LHCN-M2 (cell line): ENCODE results near the gene ATF7. TPM values are rescaled to one million over a fixed set of nuclear protein-coding genes. Genes with fewer than 3 reads are reported as not detected.
"Not testable (repeated sequence)": the region's sequence is repeated elsewhere in the genome, so short reads cannot be mapped to it uniquely, and the experiment has no call there.

Experiments used
- DNase-seq: peaks from one replicate; pipeline ENCODE4 v3.0.0-alpha.2; 2012; ENCODE audit warnings: low read depth
- total RNA-seq: library from RNA; depleted of rRNA; stranded (reverse); fragments of >200 nt; gene quantifications from 2 replicates; pipeline ENCODE4 v1.2.3, GENCODE V29; 2014

Gene ATF7
- total RNA-seq, 1 experiment from 2014 or later, result 14.2 TPM

- DNase-seq, result no peak
Measured at GRCh38 chr12:53567961-53568808, 58.0 kb downstream of the ATF7 start.

- not testable (repeated sequence) for DNase-seq
Measured at GRCh38 chr12:53565376-53565775, 60.8 kb downstream of the ATF7 start.

GRCh38 chr12:53564941-53565340, 61.2 kb downstream of the ATF7 start:
- DNase-seq, result peak; percentile 23

- DNase-seq, result peak; percentile 26
Measured at GRCh38 chr12:53564278-53564677, 61.9 kb downstream of the ATF7 start.

GRCh38 chr12:53563452-53564028, 62.6 kb downstream of the ATF7 start:
- no peak for DNase-seq

- peak; percentile 96 for DNase-seq
Measured at GRCh38 chr12:53561590-53561953, 64.6 kb downstream of the ATF7 start.

- peak; percentile 41 for DNase-seq
Measured at GRCh38 chr12:53560912-53561589, 65.1 kb downstream of the ATF7 start.

- peak; percentile 86 for DNase-seq
Measured at GRCh38 chr12:53560351-53560750, 65.8 kb downstream of the ATF7 start.

- DNase-seq, result no peak
Measured at GRCh38 chr12:53558631-53559030, 67.6 kb downstream of the ATF7 start.

GRCh38 chr12:53552361-53553327, 73.5 kb downstream of the ATF7 start:
- no peak for DNase-seq

- DNase-seq, result peak; percentile 23
Measured at GRCh38 chr12:53551889-53552291, 74.3 kb downstream of the ATF7 start.

- peak; percentile 23 for DNase-seq
Measured at GRCh38 chr12:53550595-53550994, 75.6 kb downstream of the ATF7 start.

- not testable (repeated sequence) for DNase-seq
Measured at GRCh38 chr12:53550131-53550530, 76.1 kb downstream of the ATF7 start.

- not testable (repeated sequence) for DNase-seq
Measured at GRCh38 chr12:53548354-53548753, 77.8 kb downstream of the ATF7 start.

- peak; percentile 65 for DNase-seq
Measured at GRCh38 chr12:53543539-53543938, 82.6 kb downstream of the ATF7 start.

- no peak for DNase-seq
Measured at GRCh38 chr12:53539526-53539925, 86.7 kb downstream of the ATF7 start.

- DNase-seq, result no peak
Measured at GRCh38 chr12:53538209-53538689, 87.9 kb downstream of the ATF7 start.

- no peak for DNase-seq
Measured at GRCh38 chr12:53536962-53537361, 89.2 kb downstream of the ATF7 start.

GRCh38 chr12:53533471-53533870, 92.7 kb downstream of the ATF7 start:
- DNase-seq, result no peak

GRCh38 chr12:53532524-53533445, 93.4 kb downstream of the ATF7 start:
- DNase-seq, result no peak
